ENCODE results near the gene FBXL22. TPM values are rescaled to one million over a fixed set of nuclear protein-coding genes. Genes with fewer than 3 reads are reported as not detected.

FBXL22 gene
- total RNA-seq, 4 donors from 2014 or later, result 16.1 to 68.9 (median 39.0) TPM

GRCh38 chr15:63636518-63637061 lies 39.4 kb downstream of the FBXL22 start:
- TF ChIP-seq EP300 (IDR thresholded peaks at IDR 0.05) (no peak), CTCF (IDR thresholded peaks at IDR 0.05) (no peak), POLR2A (IDR thresholded peaks at IDR 0.05) (no peak), POLR2AphosphoS5 (IDR thresholded peaks at IDR 0.05) (no peak)
- no peaks in the 10 kb centered on the region for H3K27me3 ChIP-seq
- no peak for ATAC-seq
- no peaks in the 10 kb centered on the region for H3K4me1 ChIP-seq
- 91 to 100% methylated on average over 7 to 9 of the region's 9 CpGs for WGBS, 2 donors (ENCODE audit: low coverage in 1 of 2)
- no peak overlapping the region for H3K4me3 ChIP-seq
- no peak overlapping the region for H3K27ac ChIP-seq
- no peaks in the 10 kb centered on the region for H3K9me3 ChIP-seq
- H3K36me3 ChIP-seq, result peaks cover 12 to 100% of the 10 kb centered on the region in 2 donors

DNA sequence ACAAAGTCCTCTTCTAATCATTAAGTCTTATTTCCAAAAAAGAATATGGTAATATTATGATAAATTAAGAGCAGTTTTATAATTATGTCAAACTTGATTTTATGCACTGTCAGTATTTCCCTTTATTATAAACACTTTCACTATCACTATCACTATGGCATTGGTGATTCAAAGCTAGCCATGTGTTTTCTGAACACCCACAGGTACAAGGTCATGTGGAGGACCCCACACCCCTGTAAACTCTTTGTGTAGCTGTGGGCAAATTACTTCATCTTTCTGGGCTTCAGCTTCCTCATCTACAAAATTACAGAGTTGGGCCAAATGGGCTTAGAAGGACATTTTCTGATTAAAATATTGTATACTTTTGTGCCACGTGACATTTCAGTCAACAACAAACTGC lies 41.7 kb downstream of the FBXL22 start:
- H3K27me3 ChIP-seq, result no peaks in the 10 kb centered on the region
- H3K36me3 ChIP-seq, result peaks cover 7 to 100% of the 10 kb centered on the region in 2 donors
- H3K27ac ChIP-seq, result no peak overlapping the region
- TF ChIP-seq EP300 (IDR thresholded peaks at IDR 0.05) (no peak), POLR2AphosphoS5 (IDR thresholded peaks at IDR 0.05) (no peak), CTCF (IDR thresholded peaks at IDR 0.05) (no peak), POLR2A (IDR thresholded peaks at IDR 0.05) (no peak)
- H3K4me3 ChIP-seq, result no peak overlapping the region
- H3K9me3 ChIP-seq, result no peaks in the 10 kb centered on the region
- WGBS, 2 donors (ENCODE audit: low coverage in 1 of 2), result 100% methylated on average over 1 of the region's 1 CpG
- ATAC-seq, result no peak
- no peaks in the 10 kb centered on the region for H3K4me1 ChIP-seq

GRCh38 chr15:63640146-63640545 lies 43.0 kb downstream of the FBXL22 start:
- 96 to 100% methylated on average over 2 to 3 of the region's 3 CpGs for WGBS, 2 donors (ENCODE audit: low coverage in 1 of 2)
- no peak for ATAC-seq

More at GRCh38 chr15:63640146-63640545, 43.0 kb downstream of the FBXL22 start:
- H3K27me3 ChIP-seq, result no peaks in the 10 kb centered on the region
- TF ChIP-seq CTCF (IDR thresholded peaks at IDR 0.05) (no peak), POLR2A (IDR thresholded peaks at IDR 0.05) (no peak), EP300 (IDR thresholded peaks at IDR 0.05) (no peak), POLR2AphosphoS5 (IDR thresholded peaks at IDR 0.05) (no peak)
- H3K4me3 ChIP-seq, result no peak overlapping the region
- H3K4me1 ChIP-seq, result no peaks in the 10 kb centered on the region
- no peaks in the 10 kb centered on the region for H3K9me3 ChIP-seq
- H3K36me3 ChIP-seq, result peaks cover 7 to 100% of the 10 kb centered on the region in 2 donors
- H3K27ac ChIP-seq, result no peak overlapping the region

Other genes starting within 250 kb of the FBXL22 start
- 10 to 100 TPM; 13.3 to 46.7 (median 17.5) TPM for gene CA12, start 215.5 kb upstream of the FBXL22 start, total RNA-seq
- 10 to 100 TPM; 36.6 to 50.3 (median 45.5) TPM for gene USP3, start 92.8 kb upstream of the FBXL22 start, total RNA-seq
- 100 to 1,000 TPM; 114 to 137 (median 125) TPM for gene HERC1, start 236.6 kb downstream of the FBXL22 start, total RNA-seq

All from gastroesophageal sphincter (tissue), 4 donors.